RKO (cell line): ENCODE results near the gene NHERF1.
A peak's percentile ranks its signal among the peaks of the same experiment; 100 is the strongest.

Source experiments
- DNase-seq: peaks from one replicate; pipeline ENCODE4 v3.0.0-alpha.2; 2016; ENCODE audit warnings: low spot score

The NHERF1 gene

GRCh38 chr17:74768069-74768762 lies 19.8 kb downstream of the NHERF1 start:
- DNase-seq, result peak; percentile 48

GRCh38 chr17:74768763-74769114 lies 20.3 kb downstream of the NHERF1 start:
- DNase-seq, result no peak

GRCh38 chr17:74769266-74769855 lies 20.9 kb downstream of the NHERF1 start:
- no peak for DNase-seq

DNA sequence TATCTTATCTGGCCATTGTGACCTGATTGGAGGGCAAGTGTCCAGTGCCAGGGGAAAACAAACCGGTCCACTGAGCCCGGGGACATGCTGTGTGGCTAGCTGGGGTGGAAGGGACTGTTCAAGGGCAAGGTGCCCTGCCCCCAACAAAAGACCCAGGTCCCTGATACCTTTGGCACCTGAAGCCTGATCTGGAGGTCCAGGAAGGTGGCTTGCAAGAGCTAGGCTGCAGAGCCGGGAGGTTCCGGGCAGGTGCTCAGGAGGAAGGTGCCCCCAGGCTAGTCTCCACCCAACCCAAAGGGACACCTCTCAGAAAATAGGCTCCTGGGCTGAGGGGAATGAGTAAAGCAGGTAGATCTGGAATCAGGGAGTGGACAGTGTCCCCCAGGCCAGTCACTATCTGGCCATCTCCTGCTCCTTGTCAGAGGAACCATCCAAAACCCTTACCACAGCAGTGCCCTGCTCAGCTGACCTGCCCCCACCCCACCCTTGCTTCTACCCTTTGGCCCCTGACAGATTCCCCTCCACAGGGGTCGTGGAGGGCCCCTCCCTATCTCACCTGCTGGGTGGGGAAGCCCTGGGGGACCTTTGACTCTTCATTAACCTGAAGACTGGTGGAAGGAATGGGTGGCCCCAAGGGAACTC lies 21.5 kb downstream of the NHERF1 start:
- no peak for DNase-seq

DNA sequence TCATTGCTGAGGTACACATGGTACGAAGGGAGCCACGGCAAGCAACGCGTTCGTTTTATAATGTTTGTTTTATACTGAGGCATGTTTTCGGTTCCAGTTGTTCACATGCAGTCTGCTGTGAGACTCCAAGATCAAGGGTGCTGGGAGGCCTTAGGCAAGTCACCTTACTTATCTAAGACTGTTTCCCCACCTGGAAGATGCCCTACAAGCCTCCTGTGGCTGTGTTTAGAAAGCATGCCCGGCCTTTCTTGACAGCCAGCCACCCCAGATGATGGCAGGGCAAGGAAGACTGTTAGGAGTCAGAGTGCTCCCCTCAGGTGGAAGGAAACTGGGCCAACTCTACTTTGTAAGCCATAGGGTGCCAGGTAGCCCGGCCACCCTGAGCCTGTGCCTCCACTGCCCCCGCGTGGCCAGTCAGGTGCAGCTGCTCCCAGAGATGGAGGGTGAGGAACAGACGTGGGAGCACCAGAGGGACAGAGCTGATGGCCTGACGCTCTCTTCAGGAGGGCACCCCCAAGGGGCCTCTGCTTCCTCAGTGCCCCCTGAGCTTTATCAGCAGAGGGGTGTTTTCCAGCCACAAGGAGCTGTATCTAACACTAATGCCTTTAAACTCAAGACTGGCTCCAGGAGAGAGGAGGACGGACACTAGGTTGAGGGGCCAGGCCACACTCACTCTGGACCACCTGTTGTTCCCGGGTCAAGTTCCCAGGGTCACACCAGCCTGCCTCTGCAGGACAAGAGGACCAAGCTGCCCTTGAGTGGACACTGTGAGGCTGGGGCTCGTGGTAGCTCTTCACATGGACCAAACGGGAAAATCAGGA lies 22.3 kb downstream of the NHERF1 start:
- DNase-seq, result no peak

- no peak for DNase-seq
These were observed 23.0 kb downstream of the NHERF1 start for GRCh38 chr17:74771319-74771914.

DNA sequence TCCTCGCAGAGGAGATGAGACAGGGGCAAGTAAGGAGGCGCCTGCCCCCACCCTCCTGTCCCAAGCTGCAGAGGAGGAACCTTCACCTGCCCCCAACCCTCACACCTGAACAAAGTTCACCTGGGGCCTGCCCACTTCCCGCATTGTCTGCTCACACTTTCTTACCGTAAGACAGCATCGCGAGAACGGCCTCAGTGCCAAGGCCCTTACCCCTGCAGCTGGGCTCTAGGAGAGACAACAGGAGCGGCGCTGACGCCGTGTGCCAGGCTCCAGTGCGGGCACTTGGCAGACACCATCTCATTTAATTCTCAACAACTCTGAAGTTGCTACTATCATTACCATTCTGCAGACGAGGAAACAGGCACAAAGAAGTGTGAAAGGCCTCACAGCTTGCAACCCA lies 23.6 kb downstream of the NHERF1 start:
- DNase-seq, result no peak

DNA sequence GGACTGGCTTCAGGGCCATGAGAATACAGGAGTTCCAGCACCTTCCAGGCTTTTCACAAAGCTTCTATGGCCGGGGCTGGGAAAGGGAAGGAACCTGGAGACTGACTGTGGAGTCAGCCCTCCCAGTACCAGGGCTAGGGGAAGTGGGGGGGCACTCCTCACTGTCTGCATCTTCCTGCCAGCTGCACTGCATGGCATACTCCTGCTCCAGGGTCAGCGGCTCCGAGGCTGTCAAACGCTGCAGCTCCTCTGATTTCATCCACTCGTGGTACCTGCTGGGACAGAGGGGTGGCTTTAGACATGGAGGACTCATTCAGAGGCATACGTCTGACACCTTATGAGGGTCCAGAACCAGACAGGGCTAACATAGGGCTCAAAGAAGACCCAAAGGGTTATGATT lies 25.0 kb downstream of the NHERF1 start:
- DNase-seq, result no peak

GRCh38 chr17:74773871-74774286 lies 25.5 kb downstream of the NHERF1 start:
- DNase-seq, result peak; percentile 28

- DNase-seq, result peak; percentile 16
These were observed 27.1 kb downstream of the NHERF1 start for GRCh38 chr17:74775409-74776043.

DNA sequence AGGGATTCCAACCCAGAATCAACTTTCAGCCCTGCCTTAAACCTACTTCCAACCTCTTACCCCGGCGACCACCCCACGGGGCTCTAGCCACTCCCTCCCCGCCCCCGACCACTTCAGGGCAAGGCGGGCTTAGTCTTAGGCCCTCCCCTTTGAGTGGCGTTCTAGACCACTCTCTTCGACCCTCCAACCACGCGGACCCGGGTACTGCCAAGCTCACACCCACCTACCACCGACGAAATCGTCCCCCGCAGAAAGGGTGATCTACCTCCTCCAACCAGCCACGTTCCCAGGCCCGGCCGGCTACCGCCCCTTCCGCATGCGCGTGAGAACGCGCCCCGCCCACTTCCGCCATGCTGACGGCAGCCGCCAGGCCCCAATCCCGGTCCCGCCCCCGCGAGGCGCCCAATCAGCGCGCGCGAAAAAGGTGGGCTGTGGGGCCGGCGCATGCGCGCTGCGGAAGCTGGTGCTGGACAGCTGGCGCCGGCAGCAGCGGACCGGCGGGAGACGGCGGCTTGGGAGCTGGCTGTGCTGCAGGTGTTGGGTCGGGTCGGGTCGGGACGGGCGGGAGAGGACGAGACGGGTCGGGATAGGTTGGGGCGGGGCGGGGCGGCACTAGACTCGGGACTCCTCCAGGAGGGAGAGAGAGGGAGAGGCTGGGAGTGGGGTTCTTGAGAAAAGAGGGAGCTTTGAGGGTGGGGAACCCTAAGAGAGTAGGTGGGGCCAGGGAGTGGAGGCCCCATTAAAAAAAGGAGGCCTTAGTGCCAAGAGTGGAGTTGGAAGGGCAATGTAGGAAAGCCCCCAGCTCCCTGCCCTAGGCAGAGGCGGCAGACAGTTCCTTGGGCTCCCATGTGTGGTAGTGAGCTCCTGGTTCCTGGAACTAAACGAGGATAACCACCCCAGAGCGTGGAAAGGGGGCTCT lies 27.9 kb downstream of the NHERF1 start, which contains the start of gene NAT9:
TSS of gene NAT9 (minus strand) at position 302 of the 919 bp plus-strand sequence. CDS start 647 bp downstream, outside the sequence.
- DNase-seq, result peak; percentile 95

DNA sequence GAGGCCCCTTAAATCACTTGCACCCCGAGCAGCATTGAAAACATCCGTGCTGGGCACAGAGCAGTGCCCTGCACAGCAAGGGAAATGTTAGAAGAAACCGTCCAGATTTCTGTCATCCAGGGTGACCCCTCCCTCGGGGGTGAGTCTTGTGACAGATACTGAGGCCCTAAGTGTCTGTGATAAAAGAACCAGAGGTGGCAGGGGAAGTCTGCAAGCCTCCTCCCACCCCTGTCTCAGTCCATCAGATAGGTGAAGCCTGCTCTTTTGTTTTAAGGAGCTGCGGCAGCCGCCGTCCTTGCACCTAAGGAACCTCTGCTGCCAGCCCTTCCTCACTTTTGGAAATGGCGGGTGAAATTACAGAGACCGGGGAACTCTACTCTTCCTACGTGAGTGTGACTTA lies 28.6 kb downstream of the NHERF1 start:
- no peak for DNase-seq

DNA sequence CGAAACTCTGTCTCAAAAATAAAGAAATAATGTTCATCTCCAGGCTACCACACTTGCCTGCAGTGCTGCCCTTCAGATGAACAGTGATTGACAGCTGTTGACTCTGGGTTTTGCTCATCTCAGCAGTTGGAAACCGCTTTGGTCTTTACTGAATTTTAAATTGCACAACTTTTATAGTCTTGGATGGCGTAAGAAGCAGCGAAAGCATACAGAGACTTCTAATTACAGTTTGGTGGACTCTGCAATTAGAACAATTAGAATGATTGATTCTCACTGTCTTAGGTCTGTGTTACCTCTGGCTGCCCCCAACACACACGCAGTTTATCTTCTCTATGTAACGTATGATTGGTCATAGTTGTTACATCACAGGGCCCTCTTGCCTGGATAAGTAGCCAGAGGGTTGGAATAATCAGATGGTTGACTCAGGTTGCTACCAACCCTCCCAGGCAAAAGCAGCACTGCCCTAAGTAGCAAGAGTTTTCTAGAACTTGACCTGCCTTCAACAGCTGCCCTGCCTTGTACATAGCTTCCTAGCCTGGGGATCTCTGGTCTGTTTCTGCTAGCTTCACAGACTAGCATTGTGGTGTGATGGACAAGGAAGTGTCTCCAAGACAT lies 29.6 kb downstream of the NHERF1 start:
- DNase-seq, result no peak

- DNase-seq, result peak; percentile 38
These were observed 30.5 kb downstream of the NHERF1 start for GRCh38 chr17:74778960-74779359.

DNA sequence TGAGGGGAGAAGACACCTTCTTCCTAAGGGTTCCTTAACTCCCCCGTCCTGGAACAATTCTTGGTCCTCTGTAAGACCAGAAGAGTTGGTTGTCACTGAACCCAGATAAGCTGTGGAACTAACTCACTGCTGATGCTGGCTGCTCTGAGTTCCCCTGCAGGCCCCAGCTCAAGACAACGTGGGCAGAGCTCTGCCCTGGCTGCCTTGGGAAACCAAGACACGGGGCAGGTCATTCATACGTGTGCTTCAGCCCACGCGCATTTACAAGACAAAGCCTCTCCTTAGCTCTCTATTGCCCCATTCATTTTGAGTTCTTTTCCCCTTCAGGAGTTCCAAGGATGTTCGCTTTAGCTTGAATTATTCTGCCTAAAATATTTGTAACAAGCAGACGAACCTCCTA lies 31.1 kb downstream of the NHERF1 start:
- no peak for DNase-seq

- no peak for DNase-seq
These were observed 31.5 kb downstream of the NHERF1 start for GRCh38 chr17:74779948-74780400.

DNA sequence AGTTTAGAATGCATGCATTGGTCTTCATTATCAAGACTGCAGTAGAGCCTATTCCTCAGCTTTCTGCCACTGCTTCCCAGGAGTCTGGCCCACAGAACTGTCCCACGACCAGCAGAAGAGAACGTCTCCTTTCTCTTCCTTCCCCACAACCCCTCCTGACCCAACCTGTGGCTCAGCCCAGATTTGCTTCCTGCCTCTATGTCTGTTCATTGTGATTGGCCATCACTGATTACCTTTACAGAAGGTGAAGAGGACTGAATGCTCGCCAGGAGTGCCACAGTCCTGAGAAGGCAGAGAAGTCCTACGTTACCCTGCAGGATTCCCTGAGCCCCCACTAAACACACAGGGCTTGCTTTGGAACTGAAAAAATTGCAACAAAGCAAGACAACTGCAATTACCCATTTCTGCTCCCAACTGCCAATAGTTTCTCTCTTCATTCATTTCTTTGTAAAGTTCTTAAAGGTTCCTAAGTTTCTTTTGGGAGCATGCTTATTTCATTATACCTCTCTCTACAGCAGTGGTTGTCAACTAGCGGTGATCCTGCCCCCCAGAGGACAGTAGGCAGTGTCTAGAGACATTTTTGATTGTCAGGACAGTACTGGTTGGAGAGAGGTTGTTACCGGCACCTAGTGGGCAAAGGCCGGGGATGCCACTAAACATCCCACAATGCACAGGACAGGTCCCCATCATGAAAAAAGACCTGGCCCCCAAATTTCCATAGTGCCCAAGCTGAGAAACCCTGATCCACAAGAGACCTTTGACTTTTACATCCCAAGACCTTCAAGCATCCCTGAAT lies 32.2 kb downstream of the NHERF1 start:
- peak; percentile 79 for DNase-seq

DNA sequence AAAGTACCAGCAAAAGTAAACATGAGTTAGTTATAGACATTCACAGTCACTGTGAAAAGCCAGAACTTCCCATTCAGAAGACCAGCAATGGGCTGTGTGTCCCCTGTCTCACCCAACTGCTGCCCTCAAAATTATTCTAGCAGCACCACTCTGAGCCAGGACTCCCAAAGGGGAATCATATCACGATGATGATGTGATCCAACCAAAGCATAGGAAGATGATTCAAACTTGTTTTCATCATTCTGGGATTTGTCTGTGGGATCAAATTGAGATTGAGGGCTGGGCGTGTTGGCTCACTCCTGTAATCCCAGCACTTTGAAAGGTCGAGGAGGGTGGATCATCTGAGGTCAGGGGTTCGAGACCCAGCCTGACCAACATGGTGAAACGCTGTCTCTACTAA lies 34.1 kb downstream of the NHERF1 start:
- DNase-seq, result no peak

DNA sequence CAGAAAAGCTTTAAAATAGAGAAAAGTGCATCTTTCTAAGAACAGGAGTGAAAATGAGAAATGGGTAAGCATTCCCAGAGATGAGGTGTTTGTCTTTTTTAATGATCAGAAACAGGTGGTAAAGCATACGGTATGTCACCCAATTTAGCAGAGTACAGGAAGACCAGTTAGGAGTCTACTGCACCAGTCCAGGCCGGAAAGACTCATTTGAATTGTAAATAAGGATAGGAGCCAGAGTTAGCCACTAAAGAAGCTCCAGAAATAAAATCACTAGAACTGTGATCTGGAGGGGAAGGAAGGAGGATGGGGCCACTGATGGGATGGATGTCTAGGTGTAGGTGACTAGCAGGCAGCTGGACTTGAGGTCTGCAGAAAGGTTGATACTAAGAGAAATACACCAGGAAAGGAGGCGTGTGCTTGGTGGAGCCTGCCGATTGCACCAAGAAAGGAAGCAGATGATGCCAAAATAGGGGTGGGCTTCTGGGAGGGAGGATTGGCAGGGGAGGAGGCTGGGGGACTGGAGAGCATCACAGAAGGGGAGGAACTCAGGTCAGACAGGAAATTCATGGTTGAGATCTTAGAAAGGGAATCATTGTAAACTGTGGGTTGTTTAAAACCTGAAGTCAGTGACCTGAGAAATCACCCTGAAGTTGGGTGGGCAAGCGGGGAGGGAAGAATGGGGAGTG lies 35.8 kb downstream of the NHERF1 start:
- no peak for DNase-seq
